SK-N-SH (cell line): Measurements from ENCODE around the gene BORCS5. TPM values are rescaled to one million over a fixed set of nuclear protein-coding genes. Genes with fewer than 3 reads are reported as not detected.

ENCODE experiments used
- CTCF ChIA-PET: fragments of 300-600, 350-600 bp; formaldehyde crosslinking; extraction: SDS; loops from one replicate; lab custom pipeline; 2021; lab: Yijun Ruan, JAX
- POLR2A ChIA-PET: fragments of 350-600 bp; sonication (Branson Sonifier 250); formaldehyde crosslinking; extraction: SDS; loops from one replicate; lab custom pipeline; 2020; ENCODE audit warnings: antibody characterized with exemption, inconsistent platforms; lab: Yijun Ruan, JAX
- DNase-seq: peaks from one replicate; pipeline ENCODE4 v3.0.0; 2012
- H2AFZ ChIP-seq: fragments of 200-600 bp; sonication (generic); 2 replicates; pipeline ENCODE4 v1.8.1; 2016; ENCODE audit warnings: antibody characterized with exemption, mild to moderate bottlenecking, low read depth
- H3F3A ChIP-seq: fragments of 200-600 bp; sonication (generic); replicated peaks from 2 replicates; pipeline ENCODE3; 2016; ENCODE audit warnings: antibody characterized with exemption, mild to moderate bottlenecking; ENCODE audit not compliant: insufficient read depth
- H3K27ac ChIP-seq, 2 experiments: fragments of 200-500 bp in 1 of 2; fragments of 200-600 bp in 1 of 2; sonication (Bioruptor generic) in 1 of 2; sonication (generic), shearing (Covaris generic) in 1 of 2; 2 replicates each; pipeline versions ENCODE4 v1.5.1 to v1.6.1; 2014 to 2016; ENCODE audit warnings: low read depth in 2 of 2, inconsistent platforms in 1 of 2, low read length in 1 of 2, mild to moderate bottlenecking in 1 of 2, mixed read lengths in 1 of 2
- H3K27me3 ChIP-seq: fragments of 200-600 bp; sonication (generic), shearing (Covaris generic); 2 replicates; pipeline ENCODE4 v1.6.1; 2016; ENCODE audit warnings: mixed run types; ENCODE audit not compliant: insufficient read depth
- H3K36me3 ChIP-seq, 2 experiments: fragments of 200-500 bp in 1 of 2; fragments of 200-600 bp in 1 of 2; sonication (Bioruptor generic) in 1 of 2; sonication (generic) in 1 of 2; replicated peaks in 1 of 2; 2 replicates each; pipeline versions ENCODE3 to v1.5.1; 2014 to 2016; ENCODE audit warnings: low read length in 1 of 2, mild to moderate bottlenecking in 1 of 2; ENCODE audit not compliant: insufficient read depth in 2 of 2, control insufficient read depth in 1 of 2
- H3K4me1 ChIP-seq, 2 experiments: fragments of 200-500 bp in 1 of 2; fragments of 200-600 bp in 1 of 2; sonication (Bioruptor generic) in 1 of 2; sonication (generic), shearing (Covaris generic) in 1 of 2; 2 replicates each; pipeline versions ENCODE4 v1.5.1 to v1.6.1; 2014 to 2016; ENCODE audit warnings: low read depth in 1 of 2, low read length in 1 of 2, mixed run types in 1 of 2; ENCODE audit not compliant: insufficient read depth in 2 of 2, control insufficient read depth in 1 of 2
- H3K4me2 ChIP-seq: fragments of 200-600 bp; sonication (generic), shearing (Covaris generic); 2 replicates; pipeline ENCODE4 v1.6.1; 2017; ENCODE audit warnings: mixed run types
- H3K4me3 ChIP-seq, 2 experiments: fragments of 200-500 bp in 1 of 2; fragments of 200-600 bp in 1 of 2; sonication (Bioruptor generic) in 1 of 2; sonication (generic), shearing (Covaris generic) in 1 of 2; 2 replicates each; pipeline versions ENCODE4 v1.5.1 to v1.8.1; 2014 to 2016; ENCODE audit warnings: low read depth in 2 of 2, inconsistent platforms in 1 of 2, low read length in 1 of 2, mild to moderate bottlenecking in 1 of 2, mixed read lengths in 1 of 2, moderate library complexity in 1 of 2
- H3K79me2 ChIP-seq: fragments of 200-600 bp; sonication (generic); 2 replicates; pipeline ENCODE4 v1.8.1; 2017; ENCODE audit warnings: mild to moderate bottlenecking; ENCODE audit not compliant: insufficient read depth
- H3K9ac ChIP-seq: fragments of 200-600 bp; sonication (generic); 2 replicates; pipeline ENCODE4 v1.6.1; 2017; ENCODE audit warnings: mixed run types
- H3K9me2 ChIP-seq: fragments of 200-600 bp; sonication (generic); 2 replicates; pipeline ENCODE4 v1.6.1; 2017; ENCODE audit warnings: mixed run types
- H3K9me3 ChIP-seq: fragments of 200-600 bp; sonication (generic); 2 replicates; pipeline ENCODE4 v1.6.1; 2017; ENCODE audit warnings: mixed run types, mild to moderate bottlenecking, moderate library complexity
- H4K20me1 ChIP-seq: fragments of 200-600 bp; sonication (generic); 2 replicates; pipeline ENCODE4 v1.6.1; 2017; ENCODE audit warnings: mild to moderate bottlenecking, mixed run types; ENCODE audit not compliant: insufficient read depth
- CHD2 ChIP-seq: fragments of 150-350 bp; IDR thresholded peaks from 2 replicates; pipeline ENCODE4 v1.6.1; 2018; ENCODE audit warnings: low read length; ENCODE audit not compliant: partially characterized antibody
- ELF1 ChIP-seq: IDR thresholded peaks from 2 replicates; pipeline ENCODE4 v1.4.0; 2012
- EP300 ChIP-seq, 2 experiments: IDR thresholded peaks; 2 replicates each; pipeline versions ENCODE4 v1.4.0 to v1.6.1; 2012; ENCODE audit warnings: borderline replicate concordance in 1 of 2, low read depth in 1 of 2, low read length in 1 of 2
- FOSL2 ChIP-seq: IDR thresholded peaks from 2 replicates; pipeline ENCODE4 v1.4.0; 2012; ENCODE audit warnings: low read depth, mild to moderate bottlenecking, moderate library complexity, borderline replicate concordance
- FOXJ3 ChIP-seq: sonication (generic); formaldehyde crosslinking; IDR thresholded peaks from 2 replicates; pipeline ENCODE4 v1.5.1; 2020; ENCODE audit warnings: mild to moderate bottlenecking, missing genetic modification reagents
- GABPA ChIP-seq: IDR thresholded peaks from 2 replicates; pipeline ENCODE4 v1.4.0; 2012; ENCODE audit warnings: low read depth, mild to moderate bottlenecking
- GATA2 ChIP-seq: sonication (generic); formaldehyde crosslinking; IDR thresholded peaks from 2 replicates; pipeline ENCODE4 v1.5.0; 2020; ENCODE audit warnings: mild to moderate bottlenecking, missing genetic modification reagents
- IRF3 ChIP-seq: fragments of 150-350 bp; IDR thresholded peaks from 2 replicates; pipeline ENCODE4 v1.6.1; 2016; ENCODE audit warnings: mild to moderate bottlenecking, low read depth, low read length
- JUND ChIP-seq: IDR thresholded peaks from 2 replicates; pipeline ENCODE4 v1.4.0; 2012
- MAX ChIP-seq: IDR thresholded peaks from 2 replicates; pipeline ENCODE4 v1.4.0; 2012; ENCODE audit warnings: low read depth
- MXI1 ChIP-seq: IDR thresholded peaks from 2 replicates; pipeline ENCODE4 v1.6.1; 2012; ENCODE audit warnings: mild to moderate bottlenecking, low read depth, low read length, improper control_type of control experiment
- NRF1 ChIP-seq: IDR thresholded peaks from 2 replicates; pipeline ENCODE4 v1.6.1; 2012; ENCODE audit warnings: low read depth, mild to moderate bottlenecking, low read length
- POLR2AphosphoS5 ChIP-seq: IDR thresholded peaks from 2 replicates; pipeline ENCODE4 v1.6.1; 2012; ENCODE audit warnings: low read depth, low read length
- RFX5 ChIP-seq: IDR thresholded peaks from 2 replicates; pipeline ENCODE4 v1.6.1; 2012; ENCODE audit warnings: mild to moderate bottlenecking, improper control_type of control experiment, low read length
- RXRA ChIP-seq: IDR thresholded peaks from 2 replicates; pipeline ENCODE4 v1.4.0; 2012; ENCODE audit warnings: low read depth, mild to moderate bottlenecking, borderline replicate concordance
- SMC3 ChIP-seq: IDR thresholded peaks from 2 replicates; pipeline ENCODE4 v1.6.1; 2012; ENCODE audit warnings: low read depth, low read length, improper control_type of control experiment
- TAF1 ChIP-seq: IDR thresholded peaks from 2 replicates; pipeline ENCODE4 v1.6.1; 2012; ENCODE audit warnings: low read depth, mild to moderate bottlenecking, low read length, moderate library complexity, borderline replicate concordance
- TEAD4 ChIP-seq: IDR thresholded peaks from 2 replicates; pipeline ENCODE4 v1.4.0; 2012; ENCODE audit warnings: mild to moderate bottlenecking, borderline replicate concordance; ENCODE audit not compliant: insufficient read depth
- USF1 ChIP-seq: IDR thresholded peaks from 2 replicates; pipeline ENCODE4 v1.4.0; 2012; ENCODE audit warnings: low read depth, borderline replicate concordance
- YY1 ChIP-seq: IDR thresholded peaks from 2 replicates; pipeline ENCODE4 v1.4.0; 2012; ENCODE audit warnings: low read depth, mild to moderate bottlenecking
- WGBS: methylation state at CpG from one replicate; pipeline ENCODE4 v1.1.6; 2017; ENCODE audit warnings: low lambda C conversion rate; 5-methylcytosine and 5-hydroxymethylcytosine counted together
- polyA plus RNA-seq, 3 experiments: library from polyadenylated mRNA; depleted of rRNA; stranded (reverse); fragments of >200 nt; gene quantifications; 2 replicates each; pipeline ENCODE4 v1.2.3, GENCODE V29; 2012
- TF ChIP-seq, protein P1 (sequence below): fragments of 150-350 bp; IDR thresholded peaks from 2 replicates; pipeline ENCODE4 v1.6.1; 2017; ENCODE audit warnings: antibody characterized with exemption, low read length, low read depth, borderline replicate concordance

Gene BORCS5
- polyA plus RNA-seq, 1 of the 3 experiments (the other 2 are of a cell fraction) = 16.3 TPM

DNA sequence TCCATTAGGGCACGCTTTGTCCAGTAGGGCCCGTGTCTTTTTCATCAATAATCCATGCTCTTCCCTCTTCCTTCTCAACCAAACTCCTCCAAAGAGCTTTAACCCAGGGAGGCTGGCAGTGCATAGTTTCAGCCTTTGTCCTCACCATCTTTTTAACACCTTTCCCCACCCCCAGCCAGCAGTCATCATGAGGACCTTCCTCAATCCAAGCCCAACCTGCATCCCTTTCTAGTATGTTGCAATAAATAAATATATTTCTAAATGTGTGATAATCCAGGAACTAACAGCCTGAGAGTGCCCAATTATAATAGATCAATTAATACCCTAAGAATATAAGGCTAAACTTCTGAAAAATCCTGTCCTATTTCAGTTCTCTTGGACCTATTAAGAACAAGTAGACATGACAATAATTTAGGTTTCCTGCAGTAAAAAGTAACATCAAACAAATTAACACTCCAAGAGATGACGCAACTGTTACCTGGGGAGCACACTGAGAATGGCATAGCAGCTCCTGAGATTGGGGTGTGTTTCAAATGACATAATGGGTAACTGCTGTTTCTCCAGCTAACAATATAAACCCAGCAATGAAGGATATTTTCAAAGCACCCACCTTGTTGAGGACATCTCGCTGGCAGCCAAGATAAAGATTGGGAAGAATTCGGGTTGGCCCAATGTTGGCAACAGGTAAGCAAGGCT lies 143.2 kb downstream of the BORCS5 start:
- peaks cover 2 to 16% of the 10 kb centered on the region in 2 experiments; a peak in 3 of 4 replicates for H3K4me1 ChIP-seq
- H3K36me3 ChIP-seq = peaks cover 3 to 20% of the 10 kb centered on the region in 2 experiments
- H3K27ac ChIP-seq = no peak overlapping the region; a peak in 1 of 4 replicates
- no peaks in the 10 kb centered on the region for H3K9me2 ChIP-seq
- no peaks in the 10 kb centered on the region for H3K9me3 ChIP-seq
- H4K20me1 ChIP-seq = no peaks in the 10 kb centered on the region
- WGBS = 97% methylated on average over 5 of the region's 5 CpGs
- H3F3A ChIP-seq = peaks cover 7% of the 10 kb centered on the region
- H3K4me3 ChIP-seq = no peak overlapping the region
- CTCF ChIA-PET = interaction anchor here (0.9 to 1.9 kb wide), 5 partner anchors 10 to 156 kb away, joined by 3 to 6 read pairs (median 3); no protein-coding TSS in a partner anchor
- POLR2A ChIA-PET = no interaction called here
- H3K27me3 ChIP-seq = no peaks in the 10 kb centered on the region
- peaks cover 81% of the 10 kb centered on the region for H3K79me2 ChIP-seq
- H3K9ac ChIP-seq = no peak overlapping the region
- H3K4me2 ChIP-seq = no peak overlapping the region
- DNase-seq = no peak
- TF ChIP-seq FOXJ3 (CRISPR knock-in tag) (no peak), IRF3 (no peak), NRF1 (no peak), GABPA (no peak), RFX5 (no peak), JUND (no peak), MAX (no peak), POLR2AphosphoS5 (no peak), MXI1 (no peak), EP300 (IDR thresholded peaks at IDR 0.05; ENCODE audit: borderline replicate concordance in 1 of 2, low read depth in 1 of 2, low read length in 1 of 2) (no peak), SMC3 (no peak), CHD2 (no peak), YY1 (no peak), USF1 (no peak), FOSL2 (no peak), GATA2 (CRISPR knock-in tag) (no peak)
- no peak overlapping the region for H2AFZ ChIP-seq

DNA sequence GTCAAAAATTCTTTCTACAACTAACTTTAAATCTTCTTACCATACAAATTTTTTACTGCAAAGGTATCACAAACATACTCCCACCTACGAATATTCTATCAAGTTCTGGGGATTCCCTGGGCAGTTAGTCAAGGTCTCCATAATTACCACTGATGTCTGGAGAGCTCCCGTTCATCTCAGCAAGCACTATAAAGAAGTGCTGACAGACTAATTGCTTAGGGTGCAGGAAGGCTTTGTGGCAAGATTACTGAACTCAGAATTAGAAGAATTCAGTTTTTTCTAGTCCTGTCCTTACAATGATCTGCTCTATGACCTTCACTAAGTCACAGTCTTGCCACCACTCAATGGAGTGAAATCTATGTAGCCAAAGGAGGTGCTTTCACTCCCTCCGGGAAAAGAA lies 144.2 kb downstream of the BORCS5 start:
- peaks cover 17% of the 10 kb centered on the region for H3F3A ChIP-seq
- H3K4me1 ChIP-seq = peaks cover 6 to 18% of the 10 kb centered on the region in 2 experiments; a peak in 3 of 4 replicates
- no peaks in the 10 kb centered on the region for H4K20me1 ChIP-seq
- TF ChIP-seq POLR2AphosphoS5 (no peak), USF1 (no peak), YY1 (no peak), FOXJ3 (CRISPR knock-in tag) (no peak), RXRA (no peak), ELF1 (no peak), RFX5 (no peak), TAF1 (no peak), GATA2 (CRISPR knock-in tag) (no peak), SMC3 (no peak), TEAD4 (no peak)
- TF ChIP-seq, protein P1, sequence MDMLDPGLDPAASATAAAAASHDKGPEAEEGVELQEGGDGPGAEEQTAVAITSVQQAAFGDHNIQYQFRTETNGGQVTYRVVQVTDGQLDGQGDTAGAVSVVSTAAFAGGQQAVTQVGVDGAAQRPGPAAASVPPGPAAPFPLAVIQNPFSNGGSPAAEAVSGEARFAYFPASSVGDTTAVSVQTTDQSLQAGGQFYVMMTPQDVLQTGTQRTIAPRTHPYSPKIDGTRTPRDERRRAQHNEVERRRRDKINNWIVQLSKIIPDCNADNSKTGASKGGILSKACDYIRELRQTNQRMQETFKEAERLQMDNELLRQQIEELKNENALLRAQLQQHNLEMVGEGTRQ = no peak
- peaks cover 81% of the 10 kb centered on the region for H3K79me2 ChIP-seq
- no peaks in the 10 kb centered on the region for H3K9me3 ChIP-seq
- ChIA-PET POLR2A (no interaction called here), CTCF (no interaction called here)
- H3K27me3 ChIP-seq = no peaks in the 10 kb centered on the region
- peaks cover 3 to 18% of the 10 kb centered on the region in 2 experiments for H3K36me3 ChIP-seq
- H2AFZ ChIP-seq = no peak overlapping the region
- no peaks in the 10 kb centered on the region for H3K9me2 ChIP-seq
- no peak overlapping the region for H3K4me2 ChIP-seq
- 91% methylated on average over 3 of the region's 3 CpGs for WGBS
- no peak overlapping the region for H3K9ac ChIP-seq
- no peak overlapping the region for H3K4me3 ChIP-seq
- DNase-seq = no peak
- no peak overlapping the region for H3K27ac ChIP-seq
